HG03175 (cell line): ENCODE results near the gene TMPRSS13.

ENCODE experiments used
- ATAC-seq: cut with Tn5 transposase; IDR thresholded peaks from one replicate; pipeline ENCODE4 v1.9.1; 2021; ENCODE audit warnings: mild to moderate bottlenecking, moderate library complexity; ENCODE audit not compliant: unreplicated experiment

The TMPRSS13 gene

GRCh38 chr11:117914398-117914761 is 14.8 kb downstream of the TMPRSS13 start:
- no peak for ATAC-seq

DNA sequence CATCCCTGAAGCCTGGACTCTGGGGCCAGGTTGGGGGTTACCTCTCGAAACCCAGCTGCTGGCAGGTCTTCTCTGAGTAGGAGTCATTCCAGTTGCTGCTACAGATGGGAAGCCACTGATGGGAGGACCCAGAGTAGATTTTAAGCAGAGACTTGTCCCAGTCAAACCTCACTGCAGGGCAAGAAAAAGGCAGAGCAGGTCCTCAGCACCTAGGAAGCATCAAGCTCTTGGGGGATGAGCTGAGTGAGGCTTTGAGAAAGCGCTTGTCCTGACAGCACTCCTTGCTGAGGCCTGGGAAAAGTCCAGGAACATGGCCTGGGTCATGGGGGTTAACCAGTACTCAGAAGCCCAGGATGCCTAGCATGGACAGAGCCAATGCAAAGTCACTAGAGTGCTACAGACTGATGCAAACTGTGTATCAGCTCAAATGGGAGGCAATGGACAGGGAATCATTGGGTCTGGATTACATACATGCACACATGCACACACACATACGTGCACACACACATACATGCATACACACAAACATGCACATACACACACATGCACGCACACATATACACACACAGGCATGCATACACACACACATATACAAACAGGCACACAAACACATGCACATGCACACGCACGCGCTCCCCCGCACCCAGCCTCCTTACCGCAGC is 15.3 kb downstream of the TMPRSS13 start:
- ATAC-seq, result no peak

GRCh38 chr11:117912497-117912896 is 16.7 kb downstream of the TMPRSS13 start:
- no peak for ATAC-seq

DNA sequence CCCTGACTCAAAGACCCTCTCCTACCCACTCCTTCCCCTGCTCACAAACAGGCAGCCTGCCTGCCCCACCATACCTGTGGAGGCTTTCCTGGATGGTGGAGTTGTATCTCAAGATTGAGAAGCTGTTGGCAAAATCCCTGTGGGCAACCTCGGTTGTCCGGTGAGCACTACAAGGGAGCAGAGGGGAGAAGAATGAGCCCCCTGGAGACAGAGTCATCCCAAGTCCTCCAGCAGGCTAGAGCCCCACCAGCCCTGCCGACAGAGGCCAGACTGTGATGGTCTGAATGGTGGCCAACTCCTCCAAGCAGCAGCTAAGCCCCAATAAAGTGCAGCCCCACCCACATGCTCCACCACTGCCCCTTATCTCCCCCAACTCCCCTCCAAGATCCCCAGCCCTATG is 17.5 kb downstream of the TMPRSS13 start:
- ATAC-seq, result no peak

DNA sequence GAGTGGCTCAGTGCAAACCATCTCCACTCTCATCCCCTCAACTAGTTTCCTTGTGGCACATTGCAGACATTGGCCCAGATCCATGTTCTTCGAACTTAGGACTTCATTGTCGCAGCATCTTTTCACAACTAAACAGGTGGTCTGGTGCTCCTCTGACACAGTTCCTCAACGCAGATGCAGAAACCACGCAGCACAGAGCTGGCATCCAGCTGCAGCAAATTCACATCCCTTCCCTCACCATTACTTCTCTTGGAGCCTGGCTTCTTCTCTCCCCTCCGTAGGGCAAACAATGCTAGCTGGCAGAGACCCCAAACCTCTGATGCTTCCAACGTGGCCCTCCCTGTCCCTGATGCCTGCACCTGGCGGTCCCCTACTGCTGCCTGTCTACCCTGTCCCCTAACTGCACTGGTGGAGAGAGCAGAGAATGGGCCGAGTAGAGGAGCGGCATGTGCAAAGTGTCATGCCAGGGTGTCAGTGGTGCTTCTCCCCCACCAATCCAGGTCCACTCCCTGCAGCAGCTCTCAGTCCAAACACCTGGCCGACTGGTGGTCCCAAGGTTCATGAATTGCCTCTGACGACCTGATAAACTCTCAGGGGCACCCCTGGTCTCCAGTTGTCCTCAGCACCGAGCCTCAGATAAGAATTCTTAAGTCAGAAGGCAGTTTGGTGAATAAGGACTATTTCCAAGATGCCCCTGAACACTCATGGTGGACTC is 18.1 kb downstream of the TMPRSS13 start:
- ATAC-seq, result no peak

- ATAC-seq, result no peak
Observed at GRCh38 chr11:117910525-117910924, 18.7 kb downstream of the TMPRSS13 start.

DNA sequence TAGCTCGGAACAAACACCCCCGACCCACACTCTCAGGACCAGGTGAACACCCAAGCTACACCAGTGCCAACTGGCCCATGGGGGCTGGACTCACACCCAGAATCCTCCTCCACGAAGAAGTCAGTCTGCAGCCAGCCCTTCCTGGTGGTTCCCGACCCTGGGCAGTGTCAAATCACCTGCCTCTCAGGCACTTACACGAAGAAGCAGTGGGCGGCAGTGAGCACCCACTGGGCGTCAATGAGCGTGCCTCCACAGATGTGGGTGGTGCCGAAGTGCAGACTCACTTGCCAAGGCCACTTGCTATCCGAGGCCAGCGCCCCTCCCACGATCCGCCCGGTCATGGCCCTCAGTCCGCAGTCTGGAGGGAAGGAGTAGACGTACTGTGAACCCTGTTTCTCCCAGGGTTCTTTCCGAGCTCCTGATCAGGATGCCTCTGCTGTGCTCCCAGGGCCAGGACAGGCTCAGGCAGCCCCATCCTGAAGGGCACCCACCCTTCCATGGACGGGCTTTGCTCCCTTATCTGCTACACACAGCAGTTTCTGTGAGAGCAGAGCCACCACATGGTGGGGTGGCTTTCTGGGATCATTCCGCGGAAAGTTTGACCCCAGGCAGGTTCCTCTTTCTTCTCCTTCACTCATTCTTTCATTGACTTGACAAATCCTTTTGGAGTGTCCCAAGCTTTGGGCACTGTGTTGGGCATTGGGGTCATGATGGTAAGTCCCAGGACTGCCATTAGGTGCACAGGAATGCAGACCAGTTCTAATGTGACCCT is 19.4 kb downstream of the TMPRSS13 start:
- ATAC-seq, result no peak

DNA sequence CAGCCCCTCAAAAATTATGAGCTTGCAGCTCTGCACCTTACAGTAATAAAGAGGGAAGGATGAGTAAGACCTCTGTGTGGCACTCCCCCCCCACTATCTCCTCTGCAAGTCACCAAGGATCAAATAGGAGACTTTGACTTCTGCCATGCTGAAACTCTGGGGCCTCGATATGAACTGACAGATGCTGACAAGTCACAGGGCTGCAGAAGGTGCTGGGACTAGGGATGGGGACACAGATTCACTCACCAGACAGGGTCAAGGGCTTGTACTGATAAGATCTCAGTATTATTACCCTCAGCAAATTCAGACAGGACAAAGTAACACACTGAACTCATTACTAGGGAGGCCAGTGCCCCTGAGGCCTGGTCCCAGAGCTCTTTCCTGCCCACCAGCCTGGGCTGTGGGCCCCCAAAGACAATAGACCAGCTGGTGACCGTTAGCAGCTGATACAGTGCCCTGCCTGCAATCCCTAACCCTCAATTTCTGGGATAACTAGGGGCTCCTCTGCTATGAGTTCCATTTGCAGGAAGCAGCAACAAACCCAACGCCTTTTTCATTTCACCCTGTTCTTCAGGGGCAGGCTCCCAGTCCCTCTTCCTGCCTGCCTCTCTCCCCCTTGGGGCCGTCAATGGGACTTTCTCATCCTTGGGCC is 20.1 kb downstream of the TMPRSS13 start:
- ATAC-seq, result no peak

DNA sequence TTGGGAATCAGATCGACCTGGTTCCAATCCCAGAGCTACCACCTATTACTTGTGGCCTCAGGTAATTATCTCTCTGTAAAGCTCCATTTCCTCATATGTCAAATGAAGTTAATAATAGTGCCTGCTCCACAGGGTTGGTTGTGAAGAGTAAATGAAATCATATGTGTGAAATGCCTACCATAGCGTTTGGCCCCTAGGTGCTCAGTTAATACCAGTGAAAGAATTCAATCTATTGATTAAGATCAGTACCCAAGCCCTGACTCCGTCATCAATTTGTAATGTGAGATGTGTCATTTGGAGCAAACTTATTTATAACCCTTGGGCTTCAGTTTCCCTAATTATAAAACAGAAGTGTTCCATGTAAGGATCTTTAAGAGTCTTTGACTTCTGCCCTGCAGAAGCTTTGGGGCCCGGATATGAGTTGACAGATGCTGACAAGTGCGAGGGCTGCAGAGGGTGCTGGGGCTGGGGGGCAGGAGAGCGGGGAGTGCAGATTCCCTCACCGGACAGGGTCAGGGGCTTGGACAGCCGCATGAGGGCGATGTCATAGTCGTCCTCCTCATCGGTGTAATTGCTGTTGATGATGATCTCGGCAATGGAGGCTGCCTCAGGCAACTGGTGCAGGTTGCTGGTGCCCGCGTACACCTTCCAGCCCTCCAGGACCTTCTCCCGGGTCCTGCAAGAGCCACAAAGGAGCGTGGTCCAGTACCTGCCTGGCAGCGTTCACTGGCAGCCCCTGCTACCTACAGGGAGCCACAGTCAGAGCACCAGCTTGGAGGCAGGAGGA is 20.9 kb downstream of the TMPRSS13 start:
- ATAC-seq, result no peak

- ATAC-seq, result peak; percentile 53
Observed at GRCh38 chr11:117907276-117908108, 21.7 kb downstream of the TMPRSS13 start.

DNA sequence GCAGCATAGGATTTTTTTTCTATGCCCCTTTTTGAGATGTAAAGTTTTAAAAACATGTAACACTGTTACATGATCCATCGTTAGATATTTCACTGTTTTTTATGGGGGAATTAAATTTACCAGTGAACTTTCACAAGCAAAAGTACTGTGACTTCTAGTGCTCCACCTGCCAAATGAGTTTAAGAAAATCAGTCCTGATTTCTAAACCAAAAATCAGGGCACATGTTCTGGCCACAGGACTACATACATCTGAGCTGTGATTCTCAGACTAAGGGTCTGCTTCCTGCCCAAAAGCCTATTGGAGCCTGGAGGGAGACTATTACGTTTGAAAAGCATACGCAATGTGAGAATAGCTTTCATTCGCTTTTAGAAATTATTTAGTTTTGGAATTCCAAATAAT is 22.5 kb downstream of the TMPRSS13 start:
- ATAC-seq, result no peak

- ATAC-seq, result no peak
Observed at GRCh38 chr11:117906126-117906525, 23.1 kb downstream of the TMPRSS13 start.

GRCh38 chr11:117905524-117905923 is 23.7 kb downstream of the TMPRSS13 start:
- ATAC-seq, result no peak

- ATAC-seq, result no peak
Observed at GRCh38 chr11:117903505-117904382, 25.5 kb downstream of the TMPRSS13 start.

DNA sequence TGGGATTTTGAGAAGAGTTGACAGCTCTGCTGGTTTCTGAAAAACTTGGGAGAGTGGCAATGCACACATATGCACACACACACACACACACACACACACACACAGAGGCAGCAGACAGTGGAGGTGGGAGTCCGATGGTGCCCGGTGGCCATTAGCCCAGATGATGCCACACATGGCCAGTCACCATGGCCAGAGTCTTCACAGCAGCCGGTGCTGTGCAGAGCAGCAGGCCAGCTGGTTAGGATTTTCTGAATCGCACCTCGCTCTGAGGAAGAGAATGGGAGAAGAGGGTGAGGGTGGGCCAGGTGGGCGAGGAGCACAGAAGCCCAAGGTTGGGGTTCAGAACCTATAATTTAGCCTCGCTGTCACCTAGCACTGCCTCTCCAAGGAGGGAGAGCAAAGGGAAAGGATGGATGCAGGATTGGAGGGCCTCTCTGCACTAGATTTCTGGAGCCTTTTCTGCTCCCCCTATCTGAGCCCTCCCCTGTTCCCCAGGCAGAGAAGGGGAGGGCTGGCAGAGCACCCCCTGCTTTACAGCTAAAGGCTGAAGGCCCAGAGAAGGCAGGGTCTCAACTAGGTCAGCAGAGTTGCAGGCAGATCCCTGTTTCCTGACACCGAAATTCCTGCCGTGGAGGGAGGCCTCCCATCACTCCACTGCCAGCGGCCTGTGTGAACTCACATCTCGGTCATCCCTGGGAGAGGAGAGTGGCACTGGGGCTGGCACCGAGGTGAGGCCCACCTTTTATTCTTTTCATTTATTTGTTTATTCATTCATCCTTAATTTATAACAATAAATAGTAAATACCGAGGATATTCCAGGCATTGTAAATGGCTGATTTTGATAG is 27.0 kb downstream of the TMPRSS13 start:
- ATAC-seq, result no peak

- no peak for ATAC-seq
Observed at GRCh38 chr11:117901601-117902000, 27.6 kb downstream of the TMPRSS13 start.

GRCh38 chr11:117900720-117901440 is 28.3 kb downstream of the TMPRSS13 start:
- ATAC-seq, result peak; percentile 7
